Tibial nerve (tissue), 4 donors: ENCODE measurements around the gene ZNF629. TPM values are rescaled to one million over a fixed set of nuclear protein-coding genes. Genes with fewer than 3 reads are reported as not detected.

Experiments
- DNase-seq, 2 donors: peaks; one replicate each; pipeline ENCODE4 v3.0.0-alpha.2; 2019; ENCODE audit warnings: low spot score in 2 of 2
- H3K27ac ChIP-seq, 4 donors: fragments of 200-600 bp; sonication (generic) in 3 of 4; one replicate each; pipeline ENCODE4 v1.5.1; 2017 to 2019; ENCODE audit warnings: mild to moderate bottlenecking in 1 of 4
- H3K27me3 ChIP-seq, 2 donors: fragments of 200-600 bp; sonication (generic) in 1 of 2; one replicate each; pipeline versions ENCODE4 v1.5.1 to v1.6.0; 2017 to 2019
- H3K36me3 ChIP-seq, 3 donors: fragments of 200-600 bp; sonication (generic); one replicate each; pipeline ENCODE4 v1.5.1; 2018 to 2019
- H3K4me1 ChIP-seq, 4 donors: fragments of 200-600 bp; sonication (generic) in 3 of 4; one replicate each; pipeline ENCODE4 v1.5.1; 2017 to 2019
- H3K4me3 ChIP-seq, 4 donors: fragments of 200-600 bp; sonication (generic) in 3 of 4; one replicate each; pipeline ENCODE4 v1.5.1; 2017 to 2019; ENCODE audit warnings: mild to moderate bottlenecking in 1 of 4, moderate library complexity in 1 of 4
- H3K9me3 ChIP-seq, 4 donors: fragments of 200-600 bp; sonication (generic) in 3 of 4; one replicate each; pipeline ENCODE4 v1.5.1; 2017 to 2019
- EP300 ChIP-seq, 2 donors: sonication (generic); formaldehyde crosslinking; IDR thresholded peaks; one replicate each; pipeline ENCODE4 v1.6.1; 2017; ENCODE audit warnings: antibody characterized with exemption in 2 of 2, mild to moderate bottlenecking in 1 of 2
- POLR2A ChIP-seq, 2 donors: fragments of 450-650 bp; IDR thresholded peaks; one replicate each; pipeline ENCODE4 v1.6.1; 2017; ENCODE audit warnings: antibody characterized with exemption in 2 of 2, mild to moderate bottlenecking in 2 of 2, moderate library complexity in 2 of 2
- WGBS, 2 donors: methylation state at CpG; one replicate each; pipeline ENCODE4 v1.1.5; 2018; 5-methylcytosine and 5-hydroxymethylcytosine counted together
- total RNA-seq, 4 donors: library from RNA; depleted of rRNA; stranded (reverse); fragments of >200 nt; gene quantifications; one replicate each; pipeline ENCODE4 v1.1.0, GENCODE V29; 2016
- TF ChIP-seq, protein P1 (sequence below), 5 experiments: fragments of 200-600 bp in 3 of 5; fragments of 450-650 bp in 2 of 5; sonication (generic) in 3 of 5; IDR thresholded peaks; one replicate each; pipeline ENCODE4 v1.5.1; 2016 to 2019; ENCODE audit warnings: antibody characterized with exemption in 5 of 5, mild to moderate bottlenecking in 3 of 5, moderate library complexity in 2 of 5

The ZNF629 gene
- total RNA-seq, 4 donors from 2014 or later = 14.7 to 22.2 (median 17.1) TPM

GRCh38 chr16:30775392-30776188, 11.4 kb downstream of the ZNF629 start:
- peak; percentile 31 to 48 for TF ChIP-seq POLR2A (IDR thresholded peaks at IDR 0.05)
- TF ChIP-seq, protein P1, sequence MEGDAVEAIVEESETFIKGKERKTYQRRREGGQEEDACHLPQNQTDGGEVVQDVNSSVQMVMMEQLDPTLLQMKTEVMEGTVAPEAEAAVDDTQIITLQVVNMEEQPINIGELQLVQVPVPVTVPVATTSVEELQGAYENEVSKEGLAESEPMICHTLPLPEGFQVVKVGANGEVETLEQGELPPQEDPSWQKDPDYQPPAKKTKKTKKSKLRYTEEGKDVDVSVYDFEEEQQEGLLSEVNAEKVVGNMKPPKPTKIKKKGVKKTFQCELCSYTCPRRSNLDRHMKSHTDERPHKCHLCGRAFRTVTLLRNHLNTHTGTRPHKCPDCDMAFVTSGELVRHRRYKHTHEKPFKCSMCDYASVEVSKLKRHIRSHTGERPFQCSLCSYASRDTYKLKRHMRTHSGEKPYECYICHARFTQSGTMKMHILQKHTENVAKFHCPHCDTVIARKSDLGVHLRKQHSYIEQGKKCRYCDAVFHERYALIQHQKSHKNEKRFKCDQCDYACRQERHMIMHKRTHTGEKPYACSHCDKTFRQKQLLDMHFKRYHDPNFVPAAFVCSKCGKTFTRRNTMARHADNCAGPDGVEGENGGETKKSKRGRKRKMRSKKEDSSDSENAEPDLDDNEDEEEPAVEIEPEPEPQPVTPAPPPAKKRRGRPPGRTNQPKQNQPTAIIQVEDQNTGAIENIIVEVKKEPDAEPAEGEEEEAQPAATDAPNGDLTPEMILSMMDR (IDR thresholded peaks at IDR 0.05) = peak in 1 of 5 experiments; percentile 22
- peak in 1 of 2 donors; percentile 89 for TF ChIP-seq EP300 (IDR thresholded peaks at IDR 0.05)
- Histone ChIP-seq H3K27me3 (no peaks in the 10 kb centered on the region), H3K27ac (peak overlapping the region; percentile 50 to 90 (median 84)), H3K36me3 (peaks cover 3 to 45% (median 15%) of the 10 kb centered on the region in 3 donors), H3K4me3 (peak overlapping the region; percentile 68 to 92 (median 80)), H3K4me1 (peaks cover 0 to 54% (median 15%) of the 10 kb centered on the region in 4 donors), H3K9me3 (no peaks in the 10 kb centered on the region)
- DNase-seq = peak; percentile 56 to 72
- 0% methylated on average over 8 to 25 of the region's 81 CpGs for WGBS, 2 donors

GRCh38 chr16:30775131-30775391, 11.9 kb downstream of the ZNF629 start:
- WGBS, 2 donors = 0% methylated on average over 2 to 8 of the region's 15 CpGs
- Histone ChIP-seq H3K4me3 (peak overlapping the region; percentile 68 to 92 (median 80)), H3K36me3 (peaks cover 3 to 45% (median 15%) of the 10 kb centered on the region in 3 donors), H3K4me1 (peaks cover 0 to 51% (median 15%) of the 10 kb centered on the region in 4 donors), H3K9me3 (no peaks in the 10 kb centered on the region), H3K27ac (peak overlapping the region; percentile 50 to 90 (median 84)), H3K27me3 (no peaks in the 10 kb centered on the region)
- TF ChIP-seq EP300 (IDR thresholded peaks at IDR 0.05) (no peak), POLR2A (IDR thresholded peaks at IDR 0.05) (no peak)
- TF ChIP-seq, protein P1 (IDR thresholded peaks at IDR 0.05) = no peak
- DNase-seq = no peak

DNA sequence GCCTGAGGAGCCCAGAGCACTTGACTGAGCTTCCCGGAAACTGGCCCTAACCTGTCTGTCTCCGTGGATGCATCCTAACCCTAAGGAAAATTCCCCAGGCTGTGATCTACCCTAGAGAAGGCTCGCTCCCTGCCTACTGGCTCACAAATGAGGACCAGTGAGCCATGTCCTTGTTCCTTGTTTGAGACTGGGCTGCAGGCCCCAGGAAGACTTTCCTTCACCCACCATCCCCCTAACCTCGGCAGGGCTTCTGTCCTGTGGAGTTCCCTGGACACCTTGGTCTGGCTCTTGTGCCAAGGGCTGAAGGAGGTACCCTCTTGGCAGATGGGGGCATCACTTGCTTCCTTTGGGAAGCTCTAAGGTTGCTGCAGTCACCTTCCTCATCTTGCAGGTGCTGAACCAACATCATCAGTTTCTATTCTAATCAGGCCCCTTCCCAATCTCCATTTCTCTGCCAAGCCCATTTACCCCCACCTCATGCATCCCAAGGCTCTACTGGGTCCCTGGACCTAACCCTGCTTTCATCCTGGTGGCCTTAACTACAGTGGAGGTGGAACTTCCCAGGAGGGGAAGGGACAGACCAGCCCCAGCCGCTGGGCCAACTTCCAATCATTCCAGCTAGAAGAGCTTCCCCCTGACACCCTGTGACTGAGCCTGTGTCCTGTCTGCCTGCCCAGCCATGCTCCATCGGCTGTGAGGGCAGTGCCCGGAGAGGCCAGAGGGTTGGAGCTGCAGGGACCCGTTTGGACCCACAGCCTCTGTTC, 12.5 kb downstream of the ZNF629 start:
- Histone ChIP-seq H3K36me3 (peaks cover 3 to 48% (median 15%) of the 10 kb centered on the region in 3 donors), H3K9me3 (no peaks in the 10 kb centered on the region), H3K27me3 (no peaks in the 10 kb centered on the region), H3K27ac (peak overlapping the region; percentile 50 to 90 (median 84)), H3K4me1 (peaks cover 0 to 46% (median 15%) of the 10 kb centered on the region in 4 donors), H3K4me3 (peak overlapping the region; percentile 68 to 92 (median 80))
- no peak for DNase-seq
- TF ChIP-seq POLR2A (IDR thresholded peaks at IDR 0.05) (no peak), EP300 (IDR thresholded peaks at IDR 0.05) (no peak)
- TF ChIP-seq, protein P1 (IDR thresholded peaks at IDR 0.05) = no peak
- 48 to 53% methylated on average over 5 to 6 of the region's 8 CpGs for WGBS, 2 donors

GRCh38 chr16:30773826-30774225, 13.2 kb downstream of the ZNF629 start:
- no peaks in the 10 kb centered on the region for H3K27me3 ChIP-seq
- no peaks in the 10 kb centered on the region for H3K9me3 ChIP-seq
- 85 to 88% methylated on average over 13 to 14 of the region's 14 CpGs for WGBS, 2 donors
- no peak overlapping the region for H3K27ac ChIP-seq
- H3K4me3 ChIP-seq = no peak overlapping the region
- peaks cover 0 to 39% (median 15%) of the 10 kb centered on the region in 4 donors for H3K4me1 ChIP-seq
- H3K36me3 ChIP-seq = peaks cover 6 to 56% (median 21%) of the 10 kb centered on the region in 3 donors
- TF ChIP-seq POLR2A (IDR thresholded peaks at IDR 0.05) = no peak
- TF ChIP-seq, protein P1 (IDR thresholded peaks at IDR 0.05) = no peak
- no peak for TF ChIP-seq EP300 (IDR thresholded peaks at IDR 0.05)
- no peak for DNase-seq

DNA sequence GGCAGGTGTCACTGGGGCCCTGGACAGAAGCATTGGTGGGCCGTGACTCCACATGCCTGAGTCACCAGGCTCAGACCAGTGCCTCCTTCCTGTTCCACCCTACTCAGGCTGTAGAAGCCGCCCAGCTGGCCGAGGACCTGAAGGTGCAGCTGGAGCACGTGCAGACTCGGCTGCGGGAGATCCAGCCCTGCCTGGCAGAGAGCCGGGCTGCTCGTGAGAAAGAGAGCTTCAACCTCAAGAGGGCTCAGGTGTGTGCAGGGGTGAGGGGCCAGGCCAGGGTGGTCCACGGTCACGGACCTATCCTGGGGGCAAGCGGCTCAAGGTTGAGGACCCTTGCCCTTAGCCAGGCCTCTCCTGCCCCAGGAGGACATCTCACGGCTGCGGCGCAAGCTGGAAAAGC, 15.3 kb downstream of the ZNF629 start:
- TF ChIP-seq, protein P1 (IDR thresholded peaks at IDR 0.05) = no peak
- TF ChIP-seq EP300 (IDR thresholded peaks at IDR 0.05) = no peak
- peaks cover 7 to 77% (median 36%) of the 10 kb centered on the region in 3 donors for H3K36me3 ChIP-seq
- 83 to 88% methylated on average over 10 to 14 of the region's 14 CpGs for WGBS, 2 donors
- no peak overlapping the region for H3K4me3 ChIP-seq
- DNase-seq = no peak
- H3K9me3 ChIP-seq = no peaks in the 10 kb centered on the region
- H3K4me1 ChIP-seq = peaks cover 0 to 18% (median 11%) of the 10 kb centered on the region in 4 donors
- H3K27ac ChIP-seq = no peak overlapping the region
- H3K27me3 ChIP-seq = no peaks in the 10 kb centered on the region
